Neural cell (in vitro differentiated cells): ENCODE measurements around the gene MFRP. TPM values are rescaled to one million over a fixed set of nuclear protein-coding genes. Genes with fewer than 3 reads are reported as not detected.

Source experiments
- H2AFZ ChIP-seq: fragments of 200-600, 300-800 bp; sonication (generic), shearing (Covaris generic); 2 replicates; pipeline ENCODE4 v1.6.0; 2014; ENCODE audit warnings: low read depth, mild to moderate bottlenecking, antibody characterized with exemption, low read length, moderate library complexity
- H3F3A ChIP-seq: fragments of 200-600 bp; shearing (Covaris generic); 2 replicates; pipeline ENCODE4 v1.6.1; 2016; ENCODE audit warnings: mild to moderate bottlenecking, moderate library complexity, mixed read lengths, antibody characterized with exemption, low read length; ENCODE audit not compliant: insufficient read depth, poor library complexity, severe bottlenecking
- H3K27ac ChIP-seq: fragments of 200-600, 300-800 bp; sonication (generic), shearing (Covaris generic); 2 replicates; pipeline ENCODE4 v1.5.1; 2014; ENCODE audit warnings: mild to moderate bottlenecking, low read length, moderate library complexity
- H3K27me3 ChIP-seq: fragments of 300-800, 200-600 bp; sonication (generic), shearing (Covaris generic); 2 replicates; pipeline ENCODE4 v1.6.0; 2014; ENCODE audit warnings: mild to moderate bottlenecking, low read depth, low read length, moderate library complexity; ENCODE audit not compliant: insufficient read depth
- H3K36me3 ChIP-seq: fragments of 300-800, 200-600 bp; sonication (generic), shearing (Covaris generic); 2 replicates; pipeline ENCODE4 v1.5.1; 2014; ENCODE audit warnings: mild to moderate bottlenecking, antibody characterized with exemption, low read length, moderate library complexity; ENCODE audit not compliant: insufficient read depth
- H3K4me2 ChIP-seq: fragments of 300-800, 200-600 bp; sonication (generic), shearing (Covaris generic); 2 replicates; pipeline ENCODE4 v1.6.0; 2014; ENCODE audit warnings: mild to moderate bottlenecking, low read length
- H3K4me3 ChIP-seq: fragments of 300-800, 200-600 bp; sonication (generic), shearing (Covaris generic); 2 replicates; pipeline ENCODE4 v1.5.1; 2014; ENCODE audit warnings: mild to moderate bottlenecking, low read length, moderate library complexity
- H3K79me2 ChIP-seq: fragments of 200-600 bp; shearing (Covaris generic); replicated peaks from 2 replicates; pipeline ENCODE4 v1.6.0; 2014; ENCODE audit warnings: mild to moderate bottlenecking, low read length, moderate library complexity; ENCODE audit not compliant: insufficient read depth
- H3K9ac ChIP-seq: fragments of 300-800, 200-600 bp; sonication (generic), shearing (Covaris generic); 2 replicates; pipeline ENCODE4 v1.6.1; 2016; ENCODE audit warnings: mild to moderate bottlenecking, low read length, mixed read lengths
- H3K9me2 ChIP-seq: fragments of 200-600 bp; shearing (Covaris generic); 2 replicates; pipeline ENCODE4 v1.6.1; 2016; ENCODE audit warnings: mild to moderate bottlenecking, low read length, mixed read lengths; ENCODE audit not compliant: insufficient read depth
- H3K9me3 ChIP-seq: fragments of 200-600, 300-800 bp; sonication (generic), shearing (Covaris generic); 2 replicates; pipeline ENCODE4 v1.6.1; 2016; ENCODE audit warnings: mild to moderate bottlenecking, mixed run types, low read length, moderate library complexity, mixed read lengths
- H4K20me1 ChIP-seq: fragments of 200-600 bp; shearing (Covaris generic); 2 replicates; pipeline ENCODE4 v1.6.1; 2016; ENCODE audit warnings: mild to moderate bottlenecking, mixed run types; ENCODE audit not compliant: insufficient read depth
- CTCF ChIP-seq: fragments of 450-650 bp; IDR thresholded peaks from 2 replicates; pipeline ENCODE4 v1.5.1; 2014; ENCODE audit warnings: antibody characterized with exemption, mild to moderate bottlenecking, moderate library complexity; ENCODE audit not compliant: poor library complexity, severe bottlenecking
- EP300 ChIP-seq: fragments of 450-650 bp; conservative IDR thresholded peaks from 2 replicates; pipeline ENCODE4 v1.6.1; 2014; ENCODE audit warnings: antibody characterized with exemption, mild to moderate bottlenecking, moderate library complexity; ENCODE audit not compliant: poor library complexity, severe bottlenecking
- EZH2 ChIP-seq: fragments of 200-600, 300-800 bp; shearing (Covaris generic), sonication (generic); IDR thresholded peaks from 2 replicates; pipeline ENCODE4 v1.6.1; 2014; ENCODE audit warnings: antibody characterized with exemption, low read length, borderline replicate concordance, mild to moderate bottlenecking; ENCODE audit not compliant: insufficient read depth, poor library complexity, severe bottlenecking
- MXI1 ChIP-seq: fragments of 450-650 bp; conservative IDR thresholded peaks from 2 replicates; pipeline ENCODE4 v1.6.1; 2014; ENCODE audit warnings: antibody characterized with exemption, mild to moderate bottlenecking; ENCODE audit not compliant: poor library complexity, severe bottlenecking
- POLR2AphosphoS5 ChIP-seq: IDR thresholded peaks from 2 replicates; pipeline ENCODE4 v1.6.1; 2012
- RAD21 ChIP-seq: fragments of 450-650 bp; conservative IDR thresholded peaks from 2 replicates; pipeline ENCODE4 v1.6.1; 2014; ENCODE audit warnings: antibody characterized with exemption, mild to moderate bottlenecking, moderate library complexity
- REST ChIP-seq: IDR thresholded peaks from 2 replicates; pipeline ENCODE4 v1.6.1; 2012; ENCODE audit warnings: borderline replicate concordance
- SMC3 ChIP-seq: fragments of 450-650 bp; conservative IDR thresholded peaks from 2 replicates; pipeline ENCODE4 v1.6.1; 2014; ENCODE audit warnings: antibody characterized with exemption, mild to moderate bottlenecking, moderate library complexity; ENCODE audit not compliant: poor library complexity
- TAF1 ChIP-seq: IDR thresholded peaks from 2 replicates; pipeline ENCODE4 v1.6.1; 2012; ENCODE audit warnings: low read depth
- polyA plus RNA-seq: library from polyadenylated mRNA; depleted of rRNA; stranded (reverse); fragments of >200 nt; gene quantifications from 2 replicates; pipeline ENCODE4 v1.2.3, GENCODE V29; 2014

MFRP gene
- polyA plus RNA-seq, 1 donor from 2014 or later: not detected

- Histone ChIP-seq H3K27me3 (no peaks in the 10 kb centered on the region), H2AFZ (no peak overlapping the region), H3K79me2 (no peaks in the 10 kb centered on the region), H3K36me3 (no peaks in the 10 kb centered on the region), H3K9me2 (no peaks in the 10 kb centered on the region), H3K4me3 (no peak overlapping the region), H3K9me3 (no peaks in the 10 kb centered on the region), H4K20me1 (no peaks in the 10 kb centered on the region), H3F3A (no peaks in the 10 kb centered on the region), H3K9ac (no peak overlapping the region), H3K27ac (no peak overlapping the region), H3K4me2 (no peak overlapping the region)
- no peak for TF ChIP-seq CTCF
- TF ChIP-seq REST: no peak
- no peak for TF ChIP-seq EP300
- TF ChIP-seq SMC3: no peak
- no peak for TF ChIP-seq RAD21
- TF ChIP-seq POLR2AphosphoS5: no peak
- TF ChIP-seq EZH2: no peak
- no peak for TF ChIP-seq TAF1
- no peak for TF ChIP-seq MXI1
Observed at GRCh38 chr11:119329320-119329719, 17.2 kb downstream of the MFRP start.

GRCh38 chr11:119324189-119324588 lies 22.3 kb downstream of the MFRP start:
- no peak overlapping the region for H2AFZ ChIP-seq
- H3K27ac ChIP-seq: no peak overlapping the region
- no peaks in the 10 kb centered on the region for H3K79me2 ChIP-seq
- no peak overlapping the region for H3K4me3 ChIP-seq
- H3K9me2 ChIP-seq: no peaks in the 10 kb centered on the region
- no peak overlapping the region for H3K9ac ChIP-seq
- H3K4me2 ChIP-seq: no peak overlapping the region
- H3K36me3 ChIP-seq: no peaks in the 10 kb centered on the region
- TF ChIP-seq CTCF (no peak), SMC3 (no peak), POLR2AphosphoS5 (no peak), EZH2 (no peak), RAD21 (no peak), REST (no peak), TAF1 (no peak), EP300 (no peak), MXI1 (no peak)
- no peaks in the 10 kb centered on the region for H3F3A ChIP-seq
- no peaks in the 10 kb centered on the region for H3K27me3 ChIP-seq
- no peaks in the 10 kb centered on the region for H3K9me3 ChIP-seq
- H4K20me1 ChIP-seq: no peaks in the 10 kb centered on the region
